ENCODE measurements around the gene CREB3L2.
A peak's percentile ranks its signal among the peaks of the same experiment; 100 is the strongest.
"Not testable (repeated sequence)": the region's sequence is repeated elsewhere in the genome, so short reads cannot be mapped to it uniquely, and the experiment has no call there.

Gene CREB3L2

GRCh38 chr7:138014201-138014600, 12.3 kb upstream of the CREB3L2 start:
- DNase-seq (ENCODE audit: low read depth): not testable (repeated sequence)

- DNase-seq (ENCODE audit: low read depth): no peak
Measured at GRCh38 chr7:138009350-138009653, 7.4 kb upstream of the CREB3L2 start.

DNA sequence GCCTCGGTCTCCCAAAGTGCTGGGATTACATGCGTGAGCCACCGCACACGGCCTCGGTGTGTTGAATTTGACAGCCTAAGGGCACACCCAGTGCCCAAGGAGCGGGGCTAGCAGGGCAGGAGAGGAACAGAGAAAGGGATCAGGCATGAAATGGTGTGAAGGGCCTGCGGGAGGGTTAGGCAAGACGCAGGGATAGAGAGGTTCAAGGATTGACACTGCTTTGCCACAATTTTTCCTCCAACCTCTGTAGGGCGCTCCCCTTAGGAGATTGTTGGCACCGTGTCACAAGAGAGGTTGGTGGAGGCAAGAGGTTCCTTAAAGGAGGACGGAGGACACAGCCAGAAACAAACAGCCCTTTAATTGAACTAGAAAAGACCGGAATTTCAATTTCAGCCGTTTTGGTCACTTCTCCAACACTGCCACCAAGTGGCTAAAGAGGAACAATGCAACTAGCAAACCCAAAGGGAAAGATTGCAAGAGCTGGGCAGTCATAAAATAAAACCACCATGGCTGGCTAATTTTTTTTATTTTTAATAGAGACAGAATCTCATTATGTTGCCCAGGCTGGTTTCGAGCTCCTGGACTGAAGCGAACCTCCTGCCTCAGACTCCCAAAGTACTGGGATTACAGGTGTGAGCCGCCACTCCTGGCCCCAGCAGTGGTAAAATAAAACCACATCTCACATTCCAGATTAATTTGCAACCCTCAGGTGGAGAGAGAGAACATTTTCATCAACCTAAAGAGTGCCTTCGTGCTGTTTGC, 6.9 kb upstream of the CREB3L2 start:
- peak; percentile 20 for DNase-seq (ENCODE audit: low read depth)

DNA sequence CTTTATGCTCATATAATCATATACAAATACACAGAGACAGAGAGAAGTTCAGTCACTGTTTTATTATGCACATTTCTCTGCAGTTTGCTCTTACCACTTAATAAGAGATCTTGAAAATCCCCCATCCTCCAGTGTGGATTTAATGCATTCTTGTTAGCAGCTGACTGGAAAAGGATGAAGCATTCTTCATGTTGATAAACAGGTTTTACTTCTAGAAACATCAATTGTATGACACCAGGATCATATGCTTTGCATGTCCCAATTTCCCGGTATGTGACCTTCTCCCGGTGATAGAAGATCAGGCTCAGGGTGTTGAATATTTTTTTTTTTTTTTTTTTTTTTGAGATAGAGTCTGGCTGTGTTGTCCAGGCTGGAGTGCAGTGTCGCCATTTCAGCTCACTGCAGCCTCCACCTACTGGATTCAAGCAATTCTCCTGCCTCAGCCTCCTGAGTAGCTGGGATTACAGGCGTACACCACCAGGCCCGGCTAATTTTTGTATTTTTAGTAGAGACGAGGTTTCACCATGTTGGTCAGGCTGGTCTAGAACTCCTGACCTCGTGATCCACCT, 6.2 kb upstream of the CREB3L2 start:
- DNase-seq (ENCODE audit: low read depth): no peak

GRCh38 chr7:138006106-138006505, 4.2 kb upstream of the CREB3L2 start:
- no peak for DNase-seq (ENCODE audit: low read depth)

GRCh38 chr7:138004936-138005335, 3.0 kb upstream of the CREB3L2 start:
- DNase-seq (ENCODE audit: low read depth): no peak

- no peak for DNase-seq (ENCODE audit: low read depth)
Measured at GRCh38 chr7:138004046-138004445, 2.2 kb upstream of the CREB3L2 start.

- DNase-seq (ENCODE audit: low read depth): no peak
Measured at GRCh38 chr7:138002828-138003189, 923 bp upstream of the CREB3L2 start.

DNA sequence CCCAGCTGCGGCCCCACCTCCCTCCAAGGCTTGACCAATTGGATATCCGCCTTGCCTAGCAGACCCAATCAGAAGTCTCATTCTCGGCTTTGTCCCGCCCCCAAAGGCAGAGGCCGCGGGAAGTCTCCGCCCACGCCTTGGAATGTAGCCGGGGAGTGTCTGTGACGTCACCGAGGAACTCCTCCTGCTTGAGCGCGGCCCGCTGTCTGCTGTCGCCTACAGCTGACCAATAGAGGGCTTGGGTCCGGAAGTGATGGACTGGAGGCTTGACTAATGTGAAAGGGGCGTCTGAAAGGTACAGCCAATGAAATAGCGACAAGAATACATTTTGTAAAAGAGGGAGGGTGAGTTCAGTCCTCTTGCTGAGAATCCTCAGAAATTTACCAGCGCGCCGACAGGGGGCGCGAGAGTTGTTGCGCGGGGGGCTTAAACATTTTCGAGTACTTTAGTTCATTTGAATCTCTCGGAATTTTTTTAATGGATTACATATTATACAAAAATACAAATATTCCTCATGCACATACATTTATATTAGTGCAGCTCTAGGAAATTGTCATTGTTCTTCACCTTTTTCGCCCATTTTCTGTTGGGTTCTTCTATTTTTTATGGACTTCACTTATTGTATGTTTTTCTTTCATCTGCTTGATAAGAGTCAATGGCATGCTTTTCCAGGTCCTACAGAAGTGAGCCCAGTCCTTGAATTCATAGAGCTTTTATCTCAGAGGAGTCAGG, 376 bp upstream of the CREB3L2 start:
- peak; percentile 98 for DNase-seq (ENCODE audit: low read depth)

- DNase-seq (ENCODE audit: low read depth): no peak
Measured at GRCh38 chr7:138000081-138000701, 1.7 kb downstream of the CREB3L2 start.

GRCh38 chr7:137999496-138000080, 2.3 kb downstream of the CREB3L2 start:
- no peak for DNase-seq (ENCODE audit: low read depth)

- DNase-seq (ENCODE audit: low read depth): no peak
Measured at GRCh38 chr7:137998250-137998649, 3.6 kb downstream of the CREB3L2 start.

DNA sequence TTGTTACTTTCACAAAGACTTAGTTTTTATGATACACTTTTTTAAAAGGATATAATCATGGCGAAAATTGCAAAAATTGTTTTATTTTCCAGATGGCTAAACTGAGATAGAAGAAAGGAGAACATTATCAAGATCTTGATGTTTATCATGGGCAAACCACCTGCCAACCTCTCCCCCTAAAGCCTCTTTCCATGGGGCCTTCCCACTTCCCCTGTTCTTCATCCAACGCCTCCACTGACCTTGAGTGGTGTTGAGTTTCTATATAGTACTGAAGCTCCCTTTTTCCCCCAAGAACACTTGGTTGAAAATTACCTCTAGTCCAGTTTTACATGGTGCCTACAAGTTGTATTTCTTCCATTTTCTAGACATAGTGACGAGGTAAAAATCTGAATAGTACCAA, 5.0 kb downstream of the CREB3L2 start:
- no peak for DNase-seq (ENCODE audit: low read depth)

DNA sequence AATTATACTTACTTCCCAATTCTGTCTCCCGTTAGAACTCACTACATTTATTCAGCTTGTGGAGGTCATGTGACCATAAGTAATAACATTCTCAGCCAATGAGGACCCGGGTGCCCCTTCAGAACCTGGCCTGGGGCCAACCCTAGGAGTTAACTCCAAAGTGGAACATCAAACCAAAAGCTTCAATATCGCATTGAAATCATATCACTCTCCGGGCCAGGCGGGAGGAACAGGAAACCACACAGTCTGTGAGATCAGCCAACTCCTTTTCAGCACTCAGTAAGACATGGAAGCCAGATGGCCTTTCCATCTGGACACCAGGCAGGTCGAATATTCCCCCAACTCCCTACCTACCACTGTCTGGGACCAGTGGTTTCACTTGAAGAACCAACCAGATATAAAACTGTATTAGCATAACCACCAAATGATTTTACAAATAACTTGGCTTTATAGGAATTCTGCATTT, 5.5 kb downstream of the CREB3L2 start:
- DNase-seq (ENCODE audit: low read depth): no peak

DNA sequence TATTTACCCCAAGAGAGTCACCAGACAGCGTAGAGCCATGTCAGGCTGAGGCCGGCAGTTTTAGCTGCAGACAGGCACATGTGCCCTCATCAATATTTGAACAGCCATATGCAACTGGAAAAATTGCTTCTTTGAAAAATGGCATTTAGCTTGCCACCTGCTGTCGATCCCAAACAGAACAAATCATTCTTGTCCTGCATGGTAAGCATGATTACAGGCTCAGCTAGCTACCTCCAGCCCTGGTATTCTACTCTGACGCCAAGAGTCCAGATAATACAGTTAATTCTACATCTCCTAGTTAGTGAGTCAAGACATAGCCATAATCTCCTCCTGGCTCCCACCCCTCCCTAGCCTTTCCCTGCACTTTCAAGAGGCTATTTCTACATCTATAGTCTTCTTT, 7.7 kb downstream of the CREB3L2 start:
- no peak for DNase-seq (ENCODE audit: low read depth)

DNA sequence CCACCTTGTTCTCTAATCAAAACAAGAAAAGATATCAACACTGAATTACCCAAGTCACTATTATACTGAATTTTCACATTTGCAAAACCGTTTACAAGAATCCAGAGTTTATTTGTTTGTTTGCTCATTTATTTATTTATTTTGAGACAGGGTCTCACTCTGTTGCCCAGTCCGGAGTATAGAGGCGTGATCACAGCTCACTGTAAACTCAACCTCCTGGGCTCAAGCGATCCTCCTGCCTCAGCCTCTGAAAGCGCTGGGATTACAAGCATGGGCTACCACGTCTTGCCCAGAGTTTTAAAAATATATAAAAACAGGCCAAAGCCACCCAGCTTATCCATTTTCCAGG, 8.5 kb downstream of the CREB3L2 start:
- DNase-seq (ENCODE audit: low read depth): no peak

GRCh38 chr7:137992550-137993394, 9.1 kb downstream of the CREB3L2 start:
- DNase-seq (ENCODE audit: low read depth): no peak

DNA sequence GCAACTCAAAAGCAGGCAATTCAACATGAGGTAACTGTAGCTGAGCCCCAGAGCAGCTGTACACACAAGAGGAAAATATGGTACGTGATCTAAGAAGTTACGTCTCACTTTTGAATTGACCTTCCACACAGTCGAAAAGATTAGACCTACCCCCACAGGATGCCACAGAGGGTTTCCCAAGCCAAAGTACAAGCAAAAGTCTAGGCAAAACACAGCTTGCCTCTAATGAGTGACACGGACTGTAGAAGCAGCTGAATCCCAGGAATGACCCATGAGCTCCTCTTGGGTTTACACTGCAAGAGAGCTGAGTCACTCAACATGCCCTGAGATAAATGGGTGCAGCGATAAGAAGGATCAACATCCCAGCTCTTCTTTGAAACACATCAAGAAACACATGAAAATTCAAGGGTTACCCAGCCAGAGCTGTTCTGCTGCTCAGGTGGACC, 9.8 kb downstream of the CREB3L2 start:
- no peak for DNase-seq (ENCODE audit: low read depth)

DNA sequence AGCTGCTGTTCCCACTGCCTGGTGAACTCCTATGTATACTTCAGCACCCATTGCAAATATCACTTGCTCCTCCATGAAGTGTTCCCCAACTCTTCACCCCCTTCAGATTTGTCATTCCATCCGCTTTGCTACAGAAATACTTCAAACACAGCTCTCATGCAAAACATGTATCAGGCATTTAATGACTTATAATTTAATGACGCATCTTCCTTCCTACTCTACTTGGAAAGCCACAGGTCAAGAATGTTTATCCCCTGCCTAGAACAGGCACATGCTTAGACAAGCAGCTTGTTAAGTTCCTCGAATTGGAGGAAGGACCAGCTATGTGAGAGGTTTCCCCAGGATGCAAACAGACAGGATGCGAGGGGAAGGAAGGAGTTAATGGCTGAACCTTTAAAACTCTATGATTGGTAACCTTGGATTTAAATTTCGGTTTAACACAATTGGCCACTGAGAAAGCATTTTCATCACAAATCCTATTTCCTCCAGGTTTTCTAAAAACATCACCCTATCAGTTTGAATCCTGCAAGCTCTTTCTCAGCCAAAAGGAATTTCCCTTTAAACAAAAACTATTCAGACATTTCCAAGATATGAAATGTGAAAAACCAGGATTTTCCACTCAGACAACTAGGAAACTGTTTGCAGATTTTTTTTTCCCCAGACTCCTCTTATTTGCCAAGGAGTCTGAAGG, 11.5 kb downstream of the CREB3L2 start:
- DNase-seq (ENCODE audit: low read depth): no peak

GRCh38 chr7:137989590-137989989, 12.3 kb downstream of the CREB3L2 start:
- no peak for DNase-seq (ENCODE audit: low read depth)

DNA sequence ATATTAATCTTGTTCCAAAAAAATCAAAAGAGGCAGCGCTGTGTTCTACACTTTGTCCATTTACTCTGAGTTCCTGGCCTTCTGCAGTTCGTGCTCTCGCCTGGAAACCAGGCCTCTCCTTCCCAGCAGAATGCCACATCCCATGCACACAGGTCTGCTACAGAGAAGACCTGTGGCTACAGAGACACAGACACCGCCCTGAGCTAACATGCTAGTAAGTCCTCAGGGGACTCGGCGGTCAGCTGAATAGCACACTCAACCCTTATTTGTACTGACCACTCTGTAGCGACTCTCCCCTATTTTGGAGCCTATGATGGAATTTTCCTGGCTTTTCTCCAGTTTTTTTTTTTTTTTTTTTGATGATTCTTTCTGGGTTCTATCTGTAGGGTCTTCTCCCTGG, 12.8 kb downstream of the CREB3L2 start:
- no peak for DNase-seq (ENCODE audit: low read depth)

Measured in activated T-cell treated with anti-CD3 and anti-CD28 coated beads for 24 hours (primary cell).